Placental pericyte (primary cell): ENCODE measurements around the gene ZNF148. TPM values are rescaled to one million over a fixed set of nuclear protein-coding genes. Genes with fewer than 3 reads are reported as not detected.

Experiments
- small RNA-seq: library from RNA; depleted of rRNA; stranded (forward); fragments of <200 nt; gene quantifications from one replicate; pipeline ENCODE3, GENCODE V24; 2012; ENCODE audit warnings: low replicate concordance
- total RNA-seq: library from RNA; depleted of rRNA; stranded (reverse); fragments of >200 nt; gene quantifications from 2 replicates; pipeline ENCODE4 v1.2.3, GENCODE V29; 2012

ZNF148 gene
- 26.9 and 30.6 TPM in 2 replicates for total RNA-seq

GRCh38 chr3:125374996-125375941 lies at the start of gene ZNF148:
TSS of gene ZNF148 (minus strand) at chr3:125375325. CDS start at chr3:125313640, 61,685 bp downstream.

GRCh38 chr3:125212509-125213363 lies 162.4 kb downstream of the ZNF148 start, which contains the start of gene SLC12A8:
TSS of gene SLC12A8 (minus strand) at chr3:125212748. CDS start at chr3:125211349, 1,399 bp downstream.

Small RNA genes lying within 50 kb of the gene (small RNA-seq; reads per million reads assigned to genes)
- not detected for gene RNU6-232P

Other genes starting within 250 kb of the ZNF148 start
- 11.2 and 184 TPM in 2 replicates for gene SLC12A8, start 162.6 kb downstream of the ZNF148 start, total RNA-seq
- gene SNX4, start 144.9 kb upstream of the ZNF148 start, total RNA-seq = 40.0 and 41.7 TPM in 2 replicates
- 8.1 and 14.9 TPM in 2 replicates for gene OSBPL11, start 220.2 kb upstream of the ZNF148 start, total RNA-seq